ENCODE measurements around the gene MTCL3.

The MTCL3 gene

GRCh38 chr6:127453845-127454619 lies 65.1 kb downstream of the MTCL3 start:
- H3K4me2 ChIP-seq: no peak overlapping the region
- H4K20me1 ChIP-seq (ENCODE audit: insufficient read depth): no peaks in the 10 kb centered on the region
- no peaks in the 10 kb centered on the region for H3K36me3 ChIP-seq (ENCODE audit: insufficient read depth)
- TF ChIP-seq CTCF (conservative IDR thresholded peaks at IDR 0.05; ENCODE audit: low read depth, low read length): no peak
- no peaks in the 10 kb centered on the region for H3K79me2 ChIP-seq (ENCODE audit: insufficient read depth, low read depth)
- H3K9ac ChIP-seq: no peak overlapping the region
- no peaks in the 10 kb centered on the region for H3K4me1 ChIP-seq (ENCODE audit: low read depth, poor library complexity, severe bottlenecking)
- no peak overlapping the region for H3K4me3 ChIP-seq (IDR thresholded peaks at IDR 0.05; ENCODE audit: insufficient read depth, low read depth, low read length)
- H2AFZ ChIP-seq (ENCODE audit: low read depth): no peak overlapping the region
- H3K27ac ChIP-seq: no peak overlapping the region
- no peaks in the 10 kb centered on the region for H3K27me3 ChIP-seq (ENCODE audit: insufficient read depth, low read depth)

GRCh38 chr6:127452803-127453202 lies 66.3 kb downstream of the MTCL3 start:
- no peak overlapping the region for H3K4me2 ChIP-seq
- H3K36me3 ChIP-seq (ENCODE audit: insufficient read depth): no peaks in the 10 kb centered on the region
- no peaks in the 10 kb centered on the region for H3K4me1 ChIP-seq (ENCODE audit: low read depth, poor library complexity, severe bottlenecking)
- TF ChIP-seq CTCF (conservative IDR thresholded peaks at IDR 0.05; ENCODE audit: low read depth, low read length): no peak
- no peak overlapping the region for H3K27ac ChIP-seq
- no peak overlapping the region for H2AFZ ChIP-seq (ENCODE audit: low read depth)
- no peaks in the 10 kb centered on the region for H3K27me3 ChIP-seq (ENCODE audit: insufficient read depth, low read depth)
- no peak overlapping the region for H3K4me3 ChIP-seq (IDR thresholded peaks at IDR 0.05; ENCODE audit: insufficient read depth, low read depth, low read length)
- H3K9ac ChIP-seq: no peak overlapping the region
- no peaks in the 10 kb centered on the region for H4K20me1 ChIP-seq (ENCODE audit: insufficient read depth)
- H3K79me2 ChIP-seq (ENCODE audit: insufficient read depth, low read depth): no peaks in the 10 kb centered on the region

GRCh38 chr6:127451388-127451787 lies 67.7 kb downstream of the MTCL3 start:
- Histone ChIP-seq H4K20me1 (ENCODE audit: insufficient read depth) (no peaks in the 10 kb centered on the region), H3K9ac (no peak overlapping the region), H3K4me1 (ENCODE audit: low read depth, poor library complexity, severe bottlenecking) (no peaks in the 10 kb centered on the region), H3K79me2 (ENCODE audit: insufficient read depth, low read depth) (no peaks in the 10 kb centered on the region), H3K4me3 (IDR thresholded peaks at IDR 0.05; ENCODE audit: insufficient read depth, low read depth, low read length) (no peak overlapping the region), H3K27me3 (ENCODE audit: insufficient read depth, low read depth) (no peaks in the 10 kb centered on the region), H3K27ac (no peak overlapping the region), H2AFZ (ENCODE audit: low read depth) (no peak overlapping the region), H3K4me2 (no peak overlapping the region), H3K36me3 (ENCODE audit: insufficient read depth) (no peaks in the 10 kb centered on the region)
- TF ChIP-seq CTCF (conservative IDR thresholded peaks at IDR 0.05; ENCODE audit: low read depth, low read length): no peak

- Histone ChIP-seq H3K79me2 (ENCODE audit: insufficient read depth, low read depth) (no peaks in the 10 kb centered on the region), H4K20me1 (ENCODE audit: insufficient read depth) (no peaks in the 10 kb centered on the region), H3K4me3 (IDR thresholded peaks at IDR 0.05; ENCODE audit: insufficient read depth, low read depth, low read length) (no peak overlapping the region), H3K36me3 (ENCODE audit: insufficient read depth) (no peaks in the 10 kb centered on the region), H3K9ac (no peak overlapping the region), H3K27ac (no peak overlapping the region), H2AFZ (ENCODE audit: low read depth) (no peak overlapping the region), H3K27me3 (ENCODE audit: insufficient read depth, low read depth) (no peaks in the 10 kb centered on the region), H3K4me2 (no peak overlapping the region), H3K4me1 (ENCODE audit: low read depth, poor library complexity, severe bottlenecking) (no peaks in the 10 kb centered on the region)
- no peak for TF ChIP-seq CTCF (conservative IDR thresholded peaks at IDR 0.05; ENCODE audit: low read depth, low read length)
These were observed 71.4 kb downstream of the MTCL3 start for GRCh38 chr6:127447780-127448179.

All from KMS-11 (cell line).